Thoracic aorta (tissue), 2 donors: ENCODE results near the gene NHERF1. TPM values are rescaled to one million over a fixed set of nuclear protein-coding genes. Genes with fewer than 3 reads are reported as not detected.

Source experiments
- ATAC-seq: fragments of 150-250 bp; one replicate; pipeline ENCODE4 v1.8.0; 2017; ENCODE audit warnings: low read depth; ENCODE audit not compliant: insufficient number of reproducible peaks, low FRiP score
- DNase-seq: peaks from one replicate; pipeline ENCODE4 v3.0.0-alpha.2; 2020; ENCODE audit warnings: low spot score
- H3K27ac ChIP-seq, 2 donors: fragments of 200-600 bp; sonication (generic); 1 replicate in 1 of 2; 2 replicates in 1 of 2; pipeline ENCODE4 v1.5.1; 2016; ENCODE audit warnings: mild to moderate bottlenecking in 2 of 2, moderate library complexity in 2 of 2
- H3K27me3 ChIP-seq: fragments of 200-600 bp; sonication (generic); replicated peaks from 2 replicates; pipeline ENCODE4 v1.6.0; 2016; ENCODE audit warnings: mild to moderate bottlenecking; ENCODE audit not compliant: insufficient read depth
- H3K36me3 ChIP-seq: fragments of 200-600 bp; sonication (generic); one replicate; pipeline ENCODE4 v1.5.1; 2016
- H3K4me1 ChIP-seq, 2 donors: fragments of 200-600 bp; sonication (generic); 1 replicate in 1 of 2; 2 replicates in 1 of 2; pipeline versions ENCODE4 v1.5.1 to v1.6.0; 2016; ENCODE audit warnings: low read depth in 2 of 2, mild to moderate bottlenecking in 1 of 2; ENCODE audit not compliant: control insufficient read depth in 1 of 2
- H3K4me3 ChIP-seq: fragments of 200-600 bp; sonication (generic); 2 replicates; pipeline ENCODE4 v1.5.1; 2016; ENCODE audit warnings: mild to moderate bottlenecking
- H3K9me3 ChIP-seq: fragments of 200-600 bp; sonication (generic); 2 replicates; pipeline ENCODE4 v1.5.1; 2016
- total RNA-seq, 2 donors: library from RNA; depleted of rRNA; stranded (reverse); fragments of >200 nt; gene quantifications; one replicate each; pipeline versions ENCODE4 v1.1.0 to v1.2.3, GENCODE V29; 2016
- TF ChIP-seq, protein P1 (sequence below): fragments of 200-600 bp; sonication (generic); IDR thresholded peaks from one replicate; pipeline ENCODE4 v1.5.1; 2019; ENCODE audit warnings: antibody characterized with exemption

NHERF1 gene
- total RNA-seq, 2 donors from 2014 or later = 23.2 to 32.8 TPM

DNA sequence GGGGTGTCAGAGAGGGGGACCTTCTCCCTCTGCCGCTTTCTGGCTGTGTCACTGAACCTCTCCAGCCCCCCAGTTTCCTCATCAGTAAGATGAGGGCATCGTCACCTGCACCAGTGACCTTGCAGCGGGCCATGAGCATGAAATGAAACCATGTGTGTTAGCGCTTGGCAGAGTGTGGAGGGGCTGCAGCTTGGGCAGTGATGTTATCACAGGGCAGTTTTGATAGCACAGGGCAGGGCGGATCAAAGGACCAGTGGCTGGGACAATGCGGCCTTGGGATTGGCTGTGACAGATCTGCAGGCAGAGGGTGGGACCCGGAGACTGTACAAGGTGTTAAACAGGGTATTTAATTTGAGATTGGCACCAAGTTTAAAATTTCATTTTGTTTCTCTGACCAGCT lies 66.6 kb downstream of the NHERF1 start:
- no peak overlapping the region for H3K27ac ChIP-seq
- TF ChIP-seq, protein P1, sequence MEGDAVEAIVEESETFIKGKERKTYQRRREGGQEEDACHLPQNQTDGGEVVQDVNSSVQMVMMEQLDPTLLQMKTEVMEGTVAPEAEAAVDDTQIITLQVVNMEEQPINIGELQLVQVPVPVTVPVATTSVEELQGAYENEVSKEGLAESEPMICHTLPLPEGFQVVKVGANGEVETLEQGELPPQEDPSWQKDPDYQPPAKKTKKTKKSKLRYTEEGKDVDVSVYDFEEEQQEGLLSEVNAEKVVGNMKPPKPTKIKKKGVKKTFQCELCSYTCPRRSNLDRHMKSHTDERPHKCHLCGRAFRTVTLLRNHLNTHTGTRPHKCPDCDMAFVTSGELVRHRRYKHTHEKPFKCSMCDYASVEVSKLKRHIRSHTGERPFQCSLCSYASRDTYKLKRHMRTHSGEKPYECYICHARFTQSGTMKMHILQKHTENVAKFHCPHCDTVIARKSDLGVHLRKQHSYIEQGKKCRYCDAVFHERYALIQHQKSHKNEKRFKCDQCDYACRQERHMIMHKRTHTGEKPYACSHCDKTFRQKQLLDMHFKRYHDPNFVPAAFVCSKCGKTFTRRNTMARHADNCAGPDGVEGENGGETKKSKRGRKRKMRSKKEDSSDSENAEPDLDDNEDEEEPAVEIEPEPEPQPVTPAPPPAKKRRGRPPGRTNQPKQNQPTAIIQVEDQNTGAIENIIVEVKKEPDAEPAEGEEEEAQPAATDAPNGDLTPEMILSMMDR = no peak
- no peaks in the 10 kb centered on the region for H3K9me3 ChIP-seq
- no peaks in the 10 kb centered on the region for H3K27me3 ChIP-seq
- peaks cover 6% of the 10 kb centered on the region for H3K36me3 ChIP-seq
- ATAC-seq (no peak), DNase-seq (no peak)
- H3K4me3 ChIP-seq = no peak overlapping the region
- H3K4me1 ChIP-seq = peaks cover 0 to 13% of the 10 kb centered on the region in 2 donors

DNA sequence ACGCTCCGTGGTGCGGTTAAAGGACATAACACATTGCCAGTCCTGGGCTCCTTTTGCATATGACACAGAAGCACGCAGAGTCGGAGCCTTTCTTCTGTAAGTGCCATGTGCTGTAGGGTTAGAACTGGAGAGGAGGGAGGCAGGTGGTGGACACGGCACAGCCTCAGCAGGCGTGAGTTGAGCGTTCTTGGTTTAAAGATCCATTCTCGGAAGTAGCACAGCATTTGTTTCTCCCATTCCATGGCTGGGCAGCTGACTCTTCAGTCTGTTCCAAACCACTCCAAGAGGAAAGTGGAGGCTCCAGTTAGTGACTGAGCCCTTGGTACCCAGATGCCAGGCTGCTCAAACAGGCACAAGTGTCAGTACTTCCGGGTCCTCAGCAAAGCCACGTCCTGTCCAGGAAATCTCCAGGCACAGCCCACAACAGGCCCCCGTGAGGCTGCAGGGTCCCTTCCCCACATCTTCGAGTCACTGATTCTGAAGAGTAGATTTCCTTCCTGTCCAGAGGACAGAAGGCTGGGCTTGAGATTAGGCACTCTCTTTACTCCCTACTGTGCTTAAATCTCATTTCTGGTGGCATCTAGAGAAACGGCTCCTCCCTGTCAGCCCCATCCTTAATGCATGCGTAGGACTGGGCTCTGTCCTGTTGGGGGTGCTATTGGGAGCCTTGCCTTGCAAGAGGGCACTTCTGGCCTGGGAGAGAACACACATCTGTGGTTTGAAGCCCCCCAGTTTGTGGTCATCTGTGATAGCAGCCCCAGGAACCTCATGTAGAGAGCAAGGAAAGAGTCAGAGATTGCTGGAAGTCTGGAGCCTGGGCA lies 67.3 kb downstream of the NHERF1 start:
- Histone ChIP-seq H3K4me3 (no peak overlapping the region), H3K27me3 (no peaks in the 10 kb centered on the region), H3K4me1 (peaks cover 0 to 13% of the 10 kb centered on the region in 2 donors), H3K9me3 (no peaks in the 10 kb centered on the region), H3K27ac (no peak overlapping the region), H3K36me3 (peaks cover 12% of the 10 kb centered on the region)
- DNase-seq (no peak), ATAC-seq (no peak)
- TF ChIP-seq, protein P1 = no peak

DNA sequence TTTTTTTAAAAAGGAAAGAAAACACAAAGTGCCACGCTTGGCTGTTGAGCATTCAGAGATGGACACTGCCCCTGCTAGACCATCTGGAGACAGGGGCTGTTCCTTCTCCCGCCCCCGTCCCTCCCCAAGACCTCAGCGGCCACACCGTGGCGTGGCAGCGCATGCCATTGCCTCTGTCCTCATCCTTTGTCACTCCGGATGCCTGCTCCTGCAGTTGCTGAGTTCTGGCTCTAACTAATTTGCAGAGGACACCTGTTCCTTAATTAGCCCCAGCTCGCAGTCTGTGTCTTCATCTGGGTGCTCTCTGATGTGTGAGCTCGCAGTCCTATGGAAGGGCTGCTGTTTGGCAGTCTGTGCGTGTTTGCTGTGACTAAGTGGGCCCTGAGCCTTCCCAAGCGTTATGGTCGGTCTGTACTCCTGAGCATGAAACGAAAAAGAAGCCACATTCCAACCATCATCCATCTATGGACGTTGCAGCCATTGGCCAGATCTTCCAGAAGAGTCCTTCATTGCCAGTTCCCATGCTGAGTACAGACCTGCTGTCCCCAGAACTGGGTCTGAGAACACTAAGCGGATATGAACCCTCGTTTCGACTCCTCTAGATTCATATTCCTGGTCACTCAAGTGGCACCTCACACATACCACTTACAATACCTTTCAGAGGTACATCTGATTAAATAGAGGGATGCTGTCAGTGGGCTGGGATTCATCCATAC lies 68.6 kb downstream of the NHERF1 start:
- no peak for DNase-seq
- Histone ChIP-seq H3K4me3 (no peak overlapping the region), H3K36me3 (peaks cover 16% of the 10 kb centered on the region), H3K27ac (no peak overlapping the region), H3K9me3 (no peaks in the 10 kb centered on the region), H3K27me3 (no peaks in the 10 kb centered on the region), H3K4me1 (peaks cover 0 to 11% of the 10 kb centered on the region in 2 donors)
- ATAC-seq = no peak
- TF ChIP-seq, protein P1 = no peak

DNA sequence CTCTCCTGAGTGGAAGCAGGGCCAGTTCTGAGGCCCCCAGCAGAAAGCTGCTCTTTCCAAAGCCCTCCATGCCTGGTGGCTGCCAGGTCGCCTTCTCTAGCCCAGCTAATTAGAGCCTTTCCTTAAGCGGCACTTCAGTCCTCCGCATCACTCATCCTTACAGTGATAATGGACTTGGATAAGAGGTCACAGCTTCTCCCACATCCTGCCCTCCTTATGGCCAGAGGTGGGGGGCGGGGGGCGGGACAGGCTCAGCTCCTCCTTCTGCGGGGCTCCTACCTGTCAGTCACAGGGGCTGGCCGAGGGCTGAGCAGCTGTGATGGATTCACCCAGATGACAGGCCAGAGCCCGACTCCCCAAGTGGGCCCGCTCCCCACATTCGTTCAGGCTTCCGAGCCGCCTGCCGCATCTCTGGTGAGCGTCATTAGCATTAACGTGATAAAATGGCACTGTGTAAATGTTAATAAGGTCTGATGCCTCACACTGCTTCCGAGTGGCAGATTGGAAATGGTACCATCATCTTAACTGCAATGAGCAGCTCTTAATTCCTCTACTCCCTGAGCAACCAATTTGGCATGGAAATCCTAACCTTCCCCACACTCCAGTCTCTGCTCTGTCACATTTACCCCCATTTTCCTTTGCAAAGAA lies 70.0 kb downstream of the NHERF1 start:
- ATAC-seq (no peak), DNase-seq (no peak)
- Histone ChIP-seq H3K4me3 (no peak overlapping the region), H3K9me3 (no peaks in the 10 kb centered on the region), H3K36me3 (peaks cover 16% of the 10 kb centered on the region), H3K27me3 (no peaks in the 10 kb centered on the region), H3K4me1 (no peaks in the 10 kb centered on the region), H3K27ac (no peak overlapping the region)
- TF ChIP-seq, protein P1 = no peak

Other genes starting within 250 kb of the NHERF1 start
- under 1 TPM; 0.81 to 0.85 TPM for gene CD300LB, start 217.2 kb upstream of the NHERF1 start, total RNA-seq
- 1 to 10 TPM; 2.5 to 4.3 TPM for gene CD300C, start 202.5 kb upstream of the NHERF1 start, total RNA-seq
- gene CD300H, start 181.1 kb upstream of the NHERF1 start, total RNA-seq = not detected
- not detected for gene CD300LD, start 156.3 kb upstream of the NHERF1 start, total RNA-seq
- gene CD300E, start 124.9 kb upstream of the NHERF1 start, total RNA-seq = 10 to 100 TPM in 1 of 2 donors, under 1 TPM in 1; 0.14 to 10.4 TPM
- gene CD300LF, start 35.7 kb upstream of the NHERF1 start, total RNA-seq = 1 to 10 TPM in 1 of 2 donors, not detected in 1; 2.3 TPM
- 1 to 10 TPM; 2.2 to 3.2 TPM for gene RAB37, start 11.4 kb upstream of the NHERF1 start, total RNA-seq
- 10 to 100 TPM; 37.1 to 39.4 TPM for gene NAT9, start 27.7 kb downstream of the NHERF1 start, total RNA-seq
- 1 to 10 TPM in 1 of 2 donors, under 1 TPM in 1; 0.42 to 1.4 TPM for gene GRIN2C, start 111.3 kb downstream of the NHERF1 start, total RNA-seq
- 1 to 10 TPM; 4.4 to 9.7 TPM for gene FDXR, start 124.4 kb downstream of the NHERF1 start, total RNA-seq
- not detected for gene FADS6, start 145.0 kb downstream of the NHERF1 start, total RNA-seq
- gene USH1G, start 174.6 kb downstream of the NHERF1 start, total RNA-seq = not detected
- not detected for gene OTOP2, start 175.6 kb downstream of the NHERF1 start, total RNA-seq
- not detected for gene OTOP3, start 187.3 kb downstream of the NHERF1 start, total RNA-seq
- 10 to 100 TPM; 14.3 to 14.8 TPM for gene HID1, start 224.1 kb downstream of the NHERF1 start, total RNA-seq
- 10 to 100 TPM; 26.4 to 29.8 TPM for gene CDR2L, start 239.0 kb downstream of the NHERF1 start, total RNA-seq